Activated T-cell treated with anti-CD3 and anti-CD28 coated beads, Interleukin-2, amount 50 U/mL, for 4 hours (primary cell): ENCODE data around the gene FGF3. TPM values are rescaled to one million over a fixed set of nuclear protein-coding genes. Genes with fewer than 3 reads are reported as not detected.

Experiments used
- ATAC-seq, 2 donors: fragments of 200-7000 bp; cut with Tn5 transposase; one replicate each; pipeline ENCODE4 v1.10.0; 2021
- DNase-seq: peaks from one replicate; pipeline ENCODE4 v3.0.0-alpha.2; 2020
- H3K27me3 Mint-ChIP-seq: one replicate; pipeline ENCODE4 v1.8.0; 2021; ENCODE audit warnings: low read depth, mixed read lengths
- H3K36me3 Mint-ChIP-seq: one replicate; pipeline ENCODE4 v1.8.0; 2022; ENCODE audit warnings: mixed read lengths; ENCODE audit not compliant: insufficient read depth
- H3K4me1 Mint-ChIP-seq: one replicate; pipeline ENCODE4 v1.8.0; 2021; ENCODE audit warnings: low read depth, mixed read lengths
- H3K4me3 Mint-ChIP-seq: one replicate; pipeline ENCODE4 v1.8.0; 2021; ENCODE audit warnings: mild to moderate bottlenecking, moderate library complexity, mixed read lengths
- H3K9me3 Mint-ChIP-seq: one replicate; pipeline ENCODE4 v1.8.0; 2021; ENCODE audit warnings: mixed read lengths
- total RNA-seq, 3 donors: library from RNA; stranded (reverse); gene quantifications; one replicate each; pipeline ENCODE4 v1.2.1, GENCODE V29; 2021

The FGF3 gene
- total RNA-seq, 3 donors from 2014 or later: not detected

DNA sequence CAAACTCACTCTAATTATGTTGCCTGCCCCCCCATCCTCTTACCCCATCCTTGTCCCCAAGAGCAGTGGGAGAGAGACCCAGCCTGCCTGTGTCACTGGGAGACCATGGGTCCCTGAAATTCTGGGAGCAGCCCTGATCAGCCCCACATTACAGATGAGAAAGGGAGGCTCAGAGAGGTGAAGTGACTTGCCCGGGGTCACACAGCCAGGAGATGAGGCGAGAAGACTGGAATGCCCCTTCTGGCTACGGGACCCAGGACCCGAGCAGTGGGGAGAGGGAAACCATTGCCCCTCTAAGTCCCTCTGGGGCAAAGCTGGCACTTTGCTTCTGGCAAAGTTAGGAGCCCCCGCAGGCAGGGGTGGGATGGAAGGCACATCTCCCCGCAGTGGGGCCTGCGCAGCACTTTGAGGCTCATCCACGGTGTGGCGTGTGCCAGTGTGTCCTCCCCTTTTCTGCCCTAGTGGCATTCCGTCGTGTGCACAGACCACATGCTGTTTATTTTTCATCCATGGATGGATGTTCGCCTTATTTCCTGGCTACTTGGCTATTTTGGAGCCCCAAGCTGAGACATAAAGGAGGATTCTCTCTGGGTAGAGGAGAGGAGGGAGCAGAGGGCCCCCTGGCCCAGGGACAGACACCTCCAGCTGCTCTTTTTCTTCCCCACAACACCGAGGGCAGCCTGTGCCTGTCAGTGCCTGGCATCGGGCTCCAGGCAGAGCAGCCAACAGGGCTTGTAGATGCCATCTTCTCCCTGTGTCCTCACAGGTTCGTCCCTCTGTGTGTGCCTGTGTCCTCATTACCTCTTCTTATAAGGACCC lies 3.7 kb upstream of the FGF3 start:
- DNase-seq (no peak), ATAC-seq (no peak)
- Mint-ChIP-seq H3K9me3 (no peaks in the 10 kb centered on the region), H3K27me3 (peaks cover 36% of the 10 kb centered on the region), H3K36me3 (no peaks in the 10 kb centered on the region), H3K4me1 (no peaks in the 10 kb centered on the region), H3K4me3 (no peak overlapping the region)

- no peak overlapping the region for H3K4me3 Mint-ChIP-seq
- no peaks in the 10 kb centered on the region for H3K36me3 Mint-ChIP-seq
- ATAC-seq (no peak), DNase-seq (no peak)
- H3K27me3 Mint-ChIP-seq: peaks cover 39% of the 10 kb centered on the region
- H3K4me1 Mint-ChIP-seq: no peaks in the 10 kb centered on the region
- no peaks in the 10 kb centered on the region for H3K9me3 Mint-ChIP-seq
These were observed 2.4 kb upstream of the FGF3 start for GRCh38 chr11:69821511-69822040.

GRCh38 chr11:69820441-69820840 lies 1.2 kb upstream of the FGF3 start:
- Mint-ChIP-seq H3K4me3 (no peak overlapping the region), H3K36me3 (no peaks in the 10 kb centered on the region), H3K4me1 (no peaks in the 10 kb centered on the region), H3K27me3 (peaks cover 46% of the 10 kb centered on the region), H3K9me3 (no peaks in the 10 kb centered on the region)
- ATAC-seq: no peak
- DNase-seq: no peak

- ATAC-seq (no peak), DNase-seq (no peak)
- Mint-ChIP-seq H3K4me1 (no peaks in the 10 kb centered on the region), H3K36me3 (no peaks in the 10 kb centered on the region), H3K27me3 (peaks cover 46% of the 10 kb centered on the region), H3K9me3 (no peaks in the 10 kb centered on the region), H3K4me3 (no peak overlapping the region)
These were observed 390 bp upstream of the FGF3 start for GRCh38 chr11:69819541-69820070.

- H3K9me3 Mint-ChIP-seq: no peaks in the 10 kb centered on the region
- H3K4me3 Mint-ChIP-seq: no peak overlapping the region
- peaks cover 44% of the 10 kb centered on the region for H3K27me3 Mint-ChIP-seq
- no peaks in the 10 kb centered on the region for H3K36me3 Mint-ChIP-seq
- H3K4me1 Mint-ChIP-seq: no peaks in the 10 kb centered on the region
- no peak for DNase-seq
- no peak for ATAC-seq
These were observed 999 bp downstream of the FGF3 start for GRCh38 chr11:69818231-69818602.

GRCh38 chr11:69817265-69818230 lies 1.7 kb downstream of the FGF3 start:
- Mint-ChIP-seq H3K4me1 (no peaks in the 10 kb centered on the region), H3K36me3 (no peaks in the 10 kb centered on the region)
- no peak for ATAC-seq

DNA sequence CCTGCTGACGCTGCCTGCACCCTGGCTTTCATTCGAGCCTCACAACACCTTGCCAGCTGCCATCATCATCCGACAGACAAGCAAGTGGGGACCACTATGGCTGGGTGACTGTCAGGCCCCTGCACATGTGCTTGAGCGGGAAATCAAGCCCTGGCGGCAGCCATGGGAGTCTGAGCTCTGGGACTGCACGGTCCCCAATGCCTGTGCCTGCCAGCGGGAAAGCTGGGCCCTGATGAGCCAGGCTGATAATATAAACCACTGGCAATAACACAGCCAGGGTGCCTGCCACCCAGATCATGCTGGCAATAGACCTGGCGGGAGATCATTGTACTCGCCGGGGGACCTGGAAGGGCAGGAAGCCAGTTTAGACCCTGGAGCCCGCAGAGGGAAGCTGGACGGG lies 2.5 kb downstream of the FGF3 start:
- DNase-seq (no peak), ATAC-seq (no peak)
- Mint-ChIP-seq H3K27me3 (peaks cover 38% of the 10 kb centered on the region), H3K4me1 (no peaks in the 10 kb centered on the region), H3K4me3 (no peak overlapping the region), H3K9me3 (no peaks in the 10 kb centered on the region), H3K36me3 (no peaks in the 10 kb centered on the region)

More at GRCh38 chr11:69817265-69818230, 1.7 kb downstream of the FGF3 start:
- Mint-ChIP-seq H3K4me3 (no peak overlapping the region), H3K9me3 (no peaks in the 10 kb centered on the region), H3K27me3 (peaks cover 42% of the 10 kb centered on the region)
- DNase-seq: no peak

DNA sequence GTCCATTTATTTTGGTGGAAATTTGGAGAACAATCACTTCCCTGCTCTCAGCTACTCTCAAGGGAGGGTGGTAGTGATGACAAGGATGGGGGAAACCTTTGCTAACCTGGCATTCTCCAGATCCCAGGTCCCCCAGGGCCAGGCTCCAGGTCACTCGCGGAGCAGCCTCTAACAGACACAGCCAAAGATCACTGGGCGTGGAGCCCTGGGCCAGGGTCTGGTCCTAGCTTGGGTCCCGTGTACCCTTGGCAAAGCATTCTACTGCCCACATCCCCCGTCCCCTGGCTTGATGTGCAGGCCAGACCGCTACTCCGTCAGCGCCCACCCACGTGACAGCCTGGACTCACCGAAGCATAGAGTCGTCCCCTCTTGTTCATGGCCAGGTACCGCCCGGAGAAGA lies 3.2 kb downstream of the FGF3 start:
- DNase-seq (no peak), ATAC-seq (no peak)
- Mint-ChIP-seq H3K4me1 (no peaks in the 10 kb centered on the region), H3K9me3 (no peaks in the 10 kb centered on the region), H3K27me3 (peaks cover 38% of the 10 kb centered on the region), H3K36me3 (no peaks in the 10 kb centered on the region), H3K4me3 (no peak overlapping the region)

DNA sequence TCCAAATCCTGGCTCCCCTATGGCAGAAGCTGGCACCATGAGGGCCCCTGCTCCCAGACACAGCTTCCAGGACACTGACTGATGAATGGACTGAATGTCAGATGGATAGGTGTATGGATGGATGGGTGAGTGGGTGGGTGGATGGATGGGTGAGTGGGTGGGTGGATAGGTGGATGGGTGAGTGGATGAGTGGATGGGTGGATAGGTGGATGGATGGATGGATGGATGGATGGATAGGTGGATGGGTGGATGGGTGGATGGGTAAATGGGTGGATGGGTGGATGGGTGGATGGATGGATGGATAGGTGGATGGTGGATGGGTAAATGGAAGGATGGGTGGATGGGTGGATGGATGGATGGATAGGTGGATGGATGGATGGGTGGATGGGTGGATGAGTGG lies 4.3 kb downstream of the FGF3 start:
- Mint-ChIP-seq H3K9me3 (no peaks in the 10 kb centered on the region), H3K4me1 (no peaks in the 10 kb centered on the region), H3K4me3 (no peak overlapping the region), H3K36me3 (no peaks in the 10 kb centered on the region), H3K27me3 (peaks cover 31% of the 10 kb centered on the region)
- DNase-seq (no peak), ATAC-seq (no peak)

GRCh38 chr11:69814411-69814810 lies 4.8 kb downstream of the FGF3 start:
- DNase-seq (no peak), ATAC-seq (no peak)
- Mint-ChIP-seq H3K9me3 (no peaks in the 10 kb centered on the region), H3K27me3 (peaks cover 29% of the 10 kb centered on the region), H3K4me1 (no peaks in the 10 kb centered on the region), H3K4me3 (no peak overlapping the region), H3K36me3 (no peaks in the 10 kb centered on the region)

DNA sequence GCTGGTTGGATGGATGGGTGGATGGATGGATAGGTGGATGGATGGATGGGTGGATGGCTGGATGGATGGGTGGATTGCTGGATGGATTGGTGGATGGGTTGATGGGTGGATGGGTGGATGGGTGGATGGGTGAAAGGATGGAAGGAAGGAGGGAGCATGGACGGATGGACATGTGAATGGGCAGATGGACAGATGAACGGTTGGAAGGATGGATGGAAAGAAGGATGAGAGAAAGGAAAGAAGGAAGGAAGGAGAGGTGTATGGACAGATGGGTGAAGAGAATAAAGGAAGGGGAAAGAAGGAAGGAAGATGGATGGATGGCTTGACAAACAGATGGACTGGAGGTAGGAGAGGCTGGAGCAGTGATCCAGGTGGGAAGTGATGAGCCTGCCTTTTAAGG lies 5.4 kb downstream of the FGF3 start:
- no peaks in the 10 kb centered on the region for H3K36me3 Mint-ChIP-seq
- H3K9me3 Mint-ChIP-seq: no peaks in the 10 kb centered on the region
- H3K4me1 Mint-ChIP-seq: no peaks in the 10 kb centered on the region
- H3K4me3 Mint-ChIP-seq: no peak overlapping the region
- peaks cover 29% of the 10 kb centered on the region for H3K27me3 Mint-ChIP-seq
- no peak for ATAC-seq
- no peak for DNase-seq

- ATAC-seq: no peak
- no peak for DNase-seq
- no peaks in the 10 kb centered on the region for H3K36me3 Mint-ChIP-seq
- H3K4me1 Mint-ChIP-seq: no peaks in the 10 kb centered on the region
- no peaks in the 10 kb centered on the region for H3K9me3 Mint-ChIP-seq
- peaks cover 31% of the 10 kb centered on the region for H3K27me3 Mint-ChIP-seq
- no peak overlapping the region for H3K4me3 Mint-ChIP-seq
These were observed 6.3 kb downstream of the FGF3 start for GRCh38 chr11:69812946-69813345.

- DNase-seq (no peak), ATAC-seq (no peak)
- H3K4me3 Mint-ChIP-seq: no peak overlapping the region
- H3K9me3 Mint-ChIP-seq: no peaks in the 10 kb centered on the region
- peaks cover 34% of the 10 kb centered on the region for H3K27me3 Mint-ChIP-seq
- no peaks in the 10 kb centered on the region for H3K4me1 Mint-ChIP-seq
- H3K36me3 Mint-ChIP-seq: no peaks in the 10 kb centered on the region
These were observed 7.0 kb downstream of the FGF3 start for GRCh38 chr11:69812256-69812655.

- Mint-ChIP-seq H3K36me3 (no peaks in the 10 kb centered on the region), H3K4me3 (no peak overlapping the region), H3K4me1 (no peaks in the 10 kb centered on the region), H3K27me3 (peaks cover 36% of the 10 kb centered on the region), H3K9me3 (no peaks in the 10 kb centered on the region)
- no peak for ATAC-seq
- no peak for DNase-seq
These were observed 7.8 kb downstream of the FGF3 start for GRCh38 chr11:69811431-69811830.
